GM19468 (cell line): Measurements from ENCODE around the gene PTPRG.

Source experiments
- ATAC-seq: cut with Tn5 transposase; IDR thresholded peaks from one replicate; pipeline ENCODE4 v1.9.1; 2021; ENCODE audit warnings: mild to moderate bottlenecking, moderate library complexity, moderate number of reproducible peaks; ENCODE audit not compliant: unreplicated experiment; ENCODE audit errors: extremely low read depth

PTPRG gene

GRCh38 chr3:61933798-61934504 lies 372.6 kb downstream of the PTPRG start:
- no peak for ATAC-seq

- ATAC-seq, result no peak
Observed at GRCh38 chr3:61934505-61934871, 373.1 kb downstream of the PTPRG start.

GRCh38 chr3:61935814-61936213 lies 374.4 kb downstream of the PTPRG start:
- no peak for ATAC-seq

- ATAC-seq, result peak; percentile 44
Observed at GRCh38 chr3:61936344-61936937, 375.1 kb downstream of the PTPRG start.

GRCh38 chr3:61937477-61937876 lies 376.1 kb downstream of the PTPRG start:
- ATAC-seq, result no peak

- ATAC-seq, result no peak
Observed at GRCh38 chr3:61938878-61939549, 377.6 kb downstream of the PTPRG start.

GRCh38 chr3:61940236-61940635 lies 378.9 kb downstream of the PTPRG start:
- no peak for ATAC-seq

GRCh38 chr3:61943975-61944374 lies 382.6 kb downstream of the PTPRG start:
- ATAC-seq, result no peak

- no peak for ATAC-seq
Observed at GRCh38 chr3:61944726-61945125, 383.4 kb downstream of the PTPRG start.

- no peak for ATAC-seq
Observed at GRCh38 chr3:61945657-61946056, 384.3 kb downstream of the PTPRG start.

- no peak for ATAC-seq
Observed at GRCh38 chr3:61946570-61947324, 385.4 kb downstream of the PTPRG start.

- ATAC-seq, result no peak
Observed at GRCh38 chr3:61947456-61947855, 386.1 kb downstream of the PTPRG start.

GRCh38 chr3:61948699-61949305 lies 387.4 kb downstream of the PTPRG start:
- no peak for ATAC-seq

GRCh38 chr3:61954097-61954540 lies 392.7 kb downstream of the PTPRG start:
- ATAC-seq, result no peak

GRCh38 chr3:61955483-61955882 lies 394.1 kb downstream of the PTPRG start:
- ATAC-seq, result no peak

- no peak for ATAC-seq
Observed at GRCh38 chr3:61956236-61956635, 394.9 kb downstream of the PTPRG start.

- ATAC-seq, result no peak
Observed at GRCh38 chr3:61957259-61957658, 395.9 kb downstream of the PTPRG start.

GRCh38 chr3:61960976-61961375 lies 399.6 kb downstream of the PTPRG start:
- no peak for ATAC-seq

- ATAC-seq, result no peak
Observed at GRCh38 chr3:61961900-61962299, 400.5 kb downstream of the PTPRG start.

GRCh38 chr3:61964566-61964965 lies 403.2 kb downstream of the PTPRG start:
- no peak for ATAC-seq
